ENCODE results near the gene AHSP.
"Not testable (repeated sequence)": the region's sequence is repeated elsewhere in the genome, so short reads cannot be mapped to it uniquely, and the experiment has no call there.

Gene AHSP

GRCh38 chr16:31521368-31521767, 6.3 kb upstream of the AHSP start:
- no peak for DNase-seq (ENCODE audit: low read depth, low spot score)
- Histone ChIP-seq H3K9ac (ENCODE audit: insufficient read length) (no peak overlapping the region), H3K4me3 (no peak overlapping the region), H3K36me3 (ENCODE audit: insufficient read depth, low read length) (no peaks in the 10 kb centered on the region), H3K27ac (no peak overlapping the region), H3K9me3 (ENCODE audit: low read depth, low read length) (no peaks in the 10 kb centered on the region)
- TF ChIP-seq FOXP2 (optimal IDR thresholded peaks at IDR 0.05; ENCODE audit: control extremely low read depth, extremely low read length, insufficient read depth) (no peak), POLR2AphosphoS5 (IDR thresholded peaks at IDR 0.05; ENCODE audit: borderline replicate concordance, low read depth, low read length) (no peak)

GRCh38 chr16:31522071-31522470, 5.6 kb upstream of the AHSP start:
- TF ChIP-seq EZH2 (IDR thresholded peaks at IDR 0.05) (no peak), POLR2AphosphoS5 (IDR thresholded peaks at IDR 0.05; ENCODE audit: borderline replicate concordance, low read depth, low read length) (no peak), FOXP2 (optimal IDR thresholded peaks at IDR 0.05; ENCODE audit: control extremely low read depth, extremely low read length, insufficient read depth) (no peak)
- no peaks in the 10 kb centered on the region for H3K9me3 ChIP-seq (ENCODE audit: low read depth, low read length)
- no peak for DNase-seq (ENCODE audit: low read depth, low spot score)
- H3K27ac ChIP-seq: no peak overlapping the region
- no peak overlapping the region for H3K9ac ChIP-seq (ENCODE audit: insufficient read length)
- no peak overlapping the region for H3K4me3 ChIP-seq
- no peaks in the 10 kb centered on the region for H3K36me3 ChIP-seq (ENCODE audit: insufficient read depth, low read length)

- not testable (repeated sequence) for H3K9me3 ChIP-seq (ENCODE audit: low read depth, low read length); H3K9ac ChIP-seq (ENCODE audit: insufficient read length)
Observed at GRCh38 chr16:31523768-31524167, 3.9 kb upstream of the AHSP start.

GRCh38 chr16:31525113-31525512, 2.6 kb upstream of the AHSP start:
- no peaks in the 10 kb centered on the region for H3K9me3 ChIP-seq (ENCODE audit: low read depth, low read length)
- no peak overlapping the region for H3K4me3 ChIP-seq
- no peak for DNase-seq (ENCODE audit: low read depth, low spot score)
- no peak overlapping the region for H3K9ac ChIP-seq (ENCODE audit: insufficient read length)
- TF ChIP-seq POLR2AphosphoS5 (IDR thresholded peaks at IDR 0.05; ENCODE audit: borderline replicate concordance, low read depth, low read length): no peak
- TF ChIP-seq EZH2 (IDR thresholded peaks at IDR 0.05): no peak
- TF ChIP-seq FOXP2 (optimal IDR thresholded peaks at IDR 0.05; ENCODE audit: control extremely low read depth, extremely low read length, insufficient read depth): no peak
- H3K36me3 ChIP-seq (ENCODE audit: insufficient read depth, low read length): no peaks in the 10 kb centered on the region
- no peak overlapping the region for H3K27ac ChIP-seq

More at GRCh38 chr16:31523768-31524167, 3.9 kb upstream of the AHSP start:
- not testable (repeated sequence) for H3K36me3 ChIP-seq (ENCODE audit: insufficient read depth, low read length); DNase-seq (ENCODE audit: low read depth, low spot score); H3K4me3 ChIP-seq; H3K27ac ChIP-seq

- Histone ChIP-seq H3K27ac (no peak overlapping the region), H3K9ac (ENCODE audit: insufficient read length) (no peak overlapping the region), H3K4me3 (peak overlapping the region; percentile 35), H3K9me3 (ENCODE audit: low read depth, low read length) (no peaks in the 10 kb centered on the region), H3K36me3 (ENCODE audit: insufficient read depth, low read length) (no peaks in the 10 kb centered on the region)
- no peak for TF ChIP-seq EZH2 (IDR thresholded peaks at IDR 0.05)
- TF ChIP-seq POLR2AphosphoS5 (IDR thresholded peaks at IDR 0.05; ENCODE audit: borderline replicate concordance, low read depth, low read length): no peak
- TF ChIP-seq FOXP2 (optimal IDR thresholded peaks at IDR 0.05; ENCODE audit: control extremely low read depth, extremely low read length, insufficient read depth): no peak
- no peak for DNase-seq (ENCODE audit: low read depth, low spot score)
Observed at GRCh38 chr16:31528523-31529107, 915 bp downstream of the AHSP start.

GRCh38 chr16:31529108-31529936, 1.6 kb downstream of the AHSP start:
- TF ChIP-seq FOXP2 (optimal IDR thresholded peaks at IDR 0.05; ENCODE audit: control extremely low read depth, extremely low read length, insufficient read depth) (no peak), POLR2AphosphoS5 (IDR thresholded peaks at IDR 0.05; ENCODE audit: borderline replicate concordance, low read depth, low read length) (no peak), EZH2 (IDR thresholded peaks at IDR 0.05) (no peak)
- no peak for DNase-seq (ENCODE audit: low read depth, low spot score)

GRCh38 chr16:31529937-31530312, 2.2 kb downstream of the AHSP start:
- Histone ChIP-seq H3K27ac (no peak overlapping the region), H3K9ac (ENCODE audit: insufficient read length) (no peak overlapping the region), H3K36me3 (ENCODE audit: insufficient read depth, low read length) (no peaks in the 10 kb centered on the region), H3K4me3 (peak overlapping the region; percentile 45), H3K9me3 (ENCODE audit: low read depth, low read length) (no peaks in the 10 kb centered on the region)
- no peak for DNase-seq (ENCODE audit: low read depth, low spot score)
- TF ChIP-seq FOXP2 (optimal IDR thresholded peaks at IDR 0.05; ENCODE audit: control extremely low read depth, extremely low read length, insufficient read depth): no peak
- TF ChIP-seq POLR2AphosphoS5 (IDR thresholded peaks at IDR 0.05; ENCODE audit: borderline replicate concordance, low read depth, low read length): no peak

More at GRCh38 chr16:31529108-31529936, 1.6 kb downstream of the AHSP start:
- Histone ChIP-seq H3K27ac (no peak overlapping the region), H3K36me3 (ENCODE audit: insufficient read depth, low read length) (no peaks in the 10 kb centered on the region), H3K4me3 (peak overlapping the region; percentile 45), H3K9ac (ENCODE audit: insufficient read length) (no peak overlapping the region), H3K9me3 (ENCODE audit: low read depth, low read length) (no peaks in the 10 kb centered on the region)

- DNase-seq (ENCODE audit: low read depth, low spot score): no peak
- H3K4me3 ChIP-seq: no peak overlapping the region
- H3K9me3 ChIP-seq (ENCODE audit: low read depth, low read length): no peaks in the 10 kb centered on the region
- H3K36me3 ChIP-seq (ENCODE audit: insufficient read depth, low read length): no peaks in the 10 kb centered on the region
- TF ChIP-seq FOXP2 (optimal IDR thresholded peaks at IDR 0.05; ENCODE audit: control extremely low read depth, extremely low read length, insufficient read depth) (no peak), POLR2AphosphoS5 (IDR thresholded peaks at IDR 0.05; ENCODE audit: borderline replicate concordance, low read depth, low read length) (no peak), EZH2 (IDR thresholded peaks at IDR 0.05) (no peak)
- no peak overlapping the region for H3K27ac ChIP-seq
- H3K9ac ChIP-seq (ENCODE audit: insufficient read length): no peak overlapping the region
Observed at GRCh38 chr16:31530405-31530804, 2.7 kb downstream of the AHSP start.

All from SK-N-MC (cell line).